Central memory CD8-positive, alpha-beta T cell (primary cell): ENCODE measurements around the gene AQP12B.

Source experiments
- ATAC-seq: fragments of 150-1000 bp; cut with Tn5 transposase; replicated peaks from 2 replicates; pipeline ENCODE4 v1.10.0; 2022; ENCODE audit warnings: mild to moderate bottlenecking, moderate FRiP score, moderate number of reproducible peaks; ENCODE audit not compliant: poor library complexity, severe bottlenecking; ENCODE audit errors: extremely low read depth
- DNase-seq, 2 donors: peaks; one replicate each; pipeline ENCODE4 v3.0.0; 2021; ENCODE audit warnings: low spot score in 2 of 2
- H3K27ac Mint-ChIP-seq: one replicate; pipeline ENCODE4 v1.8.0; 2022; ENCODE audit warnings: low read depth, mild to moderate bottlenecking, moderate library complexity, mixed read lengths
- H3K27me3 Mint-ChIP-seq: one replicate; pipeline ENCODE4 v1.8.0; 2022; ENCODE audit warnings: mixed read lengths
- H3K36me3 Mint-ChIP-seq: one replicate; pipeline ENCODE4 v1.8.0; 2022; ENCODE audit warnings: mild to moderate bottlenecking, moderate library complexity, mixed read lengths; ENCODE audit not compliant: insufficient read depth
- H3K4me1 Mint-ChIP-seq: one replicate; pipeline ENCODE4 v1.8.0; 2022; ENCODE audit warnings: mixed read lengths
- H3K4me3 Mint-ChIP-seq: one replicate; pipeline ENCODE4 v1.8.0; 2022; ENCODE audit warnings: mild to moderate bottlenecking, moderate library complexity, mixed read lengths
- H3K9me3 Mint-ChIP-seq: one replicate; pipeline ENCODE4 v1.8.0; 2022; ENCODE audit warnings: mixed read lengths

AQP12B gene

DNA sequence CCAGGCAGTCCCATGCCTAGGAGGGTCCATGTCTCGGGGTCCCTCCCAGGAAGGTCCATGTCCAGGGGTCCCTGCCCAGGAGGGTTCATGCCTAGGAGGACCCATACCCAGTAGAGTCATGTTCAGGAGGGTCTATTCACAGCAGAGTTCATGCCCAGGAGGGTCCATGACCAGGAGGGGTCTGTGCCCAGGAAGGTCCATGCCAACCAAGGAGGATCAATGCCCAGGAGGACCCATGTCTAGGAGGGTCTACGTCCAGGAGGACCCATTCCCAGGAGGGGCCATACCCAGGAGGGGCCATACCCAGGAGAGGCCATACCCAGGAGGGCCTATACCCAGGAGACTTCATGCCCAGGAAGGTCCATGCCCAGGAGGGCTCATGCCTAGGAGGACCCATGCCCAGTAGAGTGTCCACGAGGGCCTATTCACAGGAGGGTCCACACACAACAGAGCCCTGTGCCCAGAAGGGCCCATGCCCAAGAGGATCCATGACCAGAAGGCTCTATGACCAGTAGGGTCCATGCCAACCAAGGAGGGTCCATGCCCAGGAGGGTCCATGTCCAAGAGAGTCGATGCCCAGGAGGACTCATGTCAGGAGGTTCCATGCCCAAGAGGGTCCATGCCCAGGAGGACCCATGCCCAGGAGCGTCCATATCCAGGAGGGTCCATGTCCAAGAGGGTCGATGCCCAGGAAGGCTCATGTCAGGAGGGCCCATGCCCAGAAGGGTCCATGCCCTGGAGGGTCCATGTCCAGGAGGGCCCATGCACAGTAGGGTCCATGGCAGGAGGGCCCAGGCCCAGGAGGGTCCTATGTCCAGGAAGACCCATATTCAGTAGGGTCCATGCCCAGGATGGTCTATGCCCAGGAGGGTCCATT lies 47.3 kb downstream of the AQP12B start:
- Mint-ChIP-seq H3K9me3 (no peaks in the 10 kb centered on the region), H3K4me1 (no peaks in the 10 kb centered on the region), H3K4me3 (no peak overlapping the region), H3K27ac (no peak overlapping the region), H3K27me3 (no peaks in the 10 kb centered on the region), H3K36me3 (peaks cover 10% of the 10 kb centered on the region)
- ATAC-seq (no peak), DNase-seq (no peak)

DNA sequence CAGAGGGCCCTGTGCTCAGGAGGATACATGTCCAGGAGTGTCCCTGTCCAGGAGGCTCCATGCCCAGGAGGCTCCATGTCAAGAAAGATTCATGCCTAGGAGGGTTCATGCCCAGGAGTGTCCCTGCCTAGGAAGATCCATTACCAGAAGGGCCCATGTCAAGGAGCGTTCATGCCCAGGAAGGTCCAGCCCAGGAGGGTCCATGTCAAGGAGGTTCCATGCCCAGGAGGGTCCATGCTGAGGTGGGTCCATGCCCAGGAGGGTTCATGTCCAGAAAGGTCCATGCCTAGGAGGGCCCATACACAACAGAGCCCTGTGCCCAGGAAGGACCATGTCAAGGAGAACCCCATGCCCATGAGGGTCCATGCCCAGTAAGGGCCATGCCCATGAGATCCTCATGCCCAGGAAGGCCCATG lies 50.4 kb downstream of the AQP12B start:
- no peak for DNase-seq
- no peaks in the 10 kb centered on the region for H3K27me3 Mint-ChIP-seq
- H3K36me3 Mint-ChIP-seq, result peaks cover 8% of the 10 kb centered on the region
- no peak overlapping the region for H3K4me3 Mint-ChIP-seq
- no peak overlapping the region for H3K27ac Mint-ChIP-seq
- ATAC-seq, result no peak
- H3K4me1 Mint-ChIP-seq, result no peaks in the 10 kb centered on the region
- no peaks in the 10 kb centered on the region for H3K9me3 Mint-ChIP-seq

- H3K36me3 Mint-ChIP-seq, result peaks cover 7% of the 10 kb centered on the region
- H3K9me3 Mint-ChIP-seq, result no peaks in the 10 kb centered on the region
- H3K27me3 Mint-ChIP-seq, result no peaks in the 10 kb centered on the region
- no peak overlapping the region for H3K4me3 Mint-ChIP-seq
- H3K27ac Mint-ChIP-seq, result no peak overlapping the region
- peaks cover 3% of the 10 kb centered on the region for H3K4me1 Mint-ChIP-seq
- ATAC-seq (no peak), DNase-seq (no peak)
Measured at GRCh38 chr2:240631548-240632305, 51.0 kb downstream of the AQP12B start.

- Mint-ChIP-seq H3K4me1 (peaks cover 8% of the 10 kb centered on the region), H3K4me3 (no peak overlapping the region), H3K36me3 (peaks cover 5% of the 10 kb centered on the region), H3K27ac (no peak overlapping the region), H3K27me3 (no peaks in the 10 kb centered on the region), H3K9me3 (no peaks in the 10 kb centered on the region)
- no peak for DNase-seq
- no peak for ATAC-seq
Measured at GRCh38 chr2:240630771-240631547, 51.7 kb downstream of the AQP12B start.

DNA sequence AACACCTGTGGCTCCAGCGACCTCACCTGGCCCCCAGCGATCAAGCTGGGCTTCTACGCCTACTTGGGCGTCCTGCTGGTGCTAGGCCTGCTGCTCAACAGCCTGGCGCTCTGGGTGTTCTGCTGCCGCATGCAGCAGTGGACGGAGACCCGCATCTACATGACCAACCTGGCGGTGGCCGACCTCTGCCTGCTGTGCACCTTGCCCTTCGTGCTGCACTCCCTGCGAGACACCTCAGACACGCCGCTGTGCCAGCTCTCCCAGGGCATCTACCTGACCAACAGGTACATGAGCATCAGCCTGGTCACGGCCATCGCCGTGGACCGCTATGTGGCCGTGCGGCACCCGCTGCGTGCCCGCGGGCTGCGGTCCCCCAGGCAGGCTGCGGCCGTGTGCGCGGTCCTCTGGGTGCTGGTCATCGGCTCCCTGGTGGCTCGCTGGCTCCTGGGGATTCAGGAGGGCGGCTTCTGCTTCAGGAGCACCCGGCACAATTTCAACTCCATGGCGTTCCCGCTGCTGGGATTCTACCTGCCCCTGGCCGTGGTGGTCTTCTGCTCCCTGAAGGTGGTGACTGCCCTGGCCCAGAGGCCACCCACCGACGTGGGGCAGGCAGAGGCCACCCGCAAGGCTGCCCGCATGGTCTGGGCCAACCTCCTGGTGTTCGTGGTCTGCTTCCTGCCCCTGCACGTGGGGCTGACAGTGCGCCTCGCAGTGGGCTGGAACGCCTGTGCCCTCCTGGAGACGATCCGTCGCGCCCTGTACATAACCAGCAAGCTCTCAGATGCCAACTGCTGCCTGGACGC lies 52.5 kb downstream of the AQP12B start:
- peaks cover 13% of the 10 kb centered on the region for H3K4me1 Mint-ChIP-seq
- no peak overlapping the region for H3K4me3 Mint-ChIP-seq

GRCh38 chr2:240629619-240629967 lies 53.1 kb downstream of the AQP12B start:
- Mint-ChIP-seq H3K4me1 (peaks cover 19% of the 10 kb centered on the region), H3K36me3 (peaks cover 8% of the 10 kb centered on the region), H3K4me3 (no peak overlapping the region), H3K27ac (no peak overlapping the region), H3K9me3 (no peaks in the 10 kb centered on the region), H3K27me3 (no peaks in the 10 kb centered on the region)
- DNase-seq (no peak), ATAC-seq (no peak)

More for the DNA sequence above, 52.5 kb downstream of the AQP12B start:
- Mint-ChIP-seq H3K36me3 (peaks cover 7% of the 10 kb centered on the region), H3K27ac (no peak overlapping the region), H3K27me3 (no peaks in the 10 kb centered on the region), H3K9me3 (no peaks in the 10 kb centered on the region)
- DNase-seq (no peak), ATAC-seq (no peak)

DNA sequence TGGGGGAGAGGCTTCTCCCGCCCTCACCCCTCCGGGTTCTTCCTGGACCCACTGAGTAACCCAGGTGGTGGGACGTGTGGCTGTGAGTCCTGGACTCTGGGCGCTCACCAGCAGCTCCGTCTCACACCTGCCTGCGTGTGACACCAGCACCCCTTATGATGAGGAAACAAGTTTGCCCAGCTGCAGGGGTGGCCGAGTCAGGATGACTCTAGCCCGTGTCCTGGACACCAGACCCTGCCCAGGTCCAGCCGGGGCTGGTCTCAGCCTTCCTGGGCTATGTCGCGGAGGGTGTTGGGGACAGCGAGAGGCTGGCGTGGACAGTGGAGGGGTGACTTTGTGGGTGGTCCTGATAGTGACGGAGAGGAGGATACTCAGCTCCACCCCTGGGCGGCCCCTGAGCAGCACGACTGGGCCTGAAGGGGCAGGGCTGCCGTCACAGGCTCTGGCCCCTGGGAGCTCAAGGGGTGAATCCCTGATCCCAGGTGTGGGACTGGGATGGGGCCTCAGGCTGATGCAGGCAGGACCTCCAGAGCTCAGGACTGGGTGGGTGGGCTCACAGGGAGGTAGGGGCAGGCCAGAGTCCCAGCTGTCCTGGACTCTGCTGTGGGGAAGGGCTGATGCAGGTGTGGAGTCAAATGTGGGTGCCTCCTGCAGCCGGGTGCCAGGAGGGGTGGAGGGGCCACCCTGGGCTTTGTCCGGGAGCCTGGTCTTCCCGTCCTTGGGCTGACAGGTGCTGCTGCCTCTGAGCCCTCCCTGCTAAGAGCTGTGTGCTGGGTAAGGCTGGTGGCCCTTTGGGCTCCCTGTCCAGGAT lies 53.7 kb downstream of the AQP12B start:
- H3K9me3 Mint-ChIP-seq, result no peaks in the 10 kb centered on the region
- H3K4me3 Mint-ChIP-seq, result no peak overlapping the region
- peaks cover 24% of the 10 kb centered on the region for H3K4me1 Mint-ChIP-seq
- no peak for DNase-seq
- H3K27me3 Mint-ChIP-seq, result no peaks in the 10 kb centered on the region
- ATAC-seq, result no peak
- H3K36me3 Mint-ChIP-seq, result peaks cover 10% of the 10 kb centered on the region
- H3K27ac Mint-ChIP-seq, result no peak overlapping the region

DNA sequence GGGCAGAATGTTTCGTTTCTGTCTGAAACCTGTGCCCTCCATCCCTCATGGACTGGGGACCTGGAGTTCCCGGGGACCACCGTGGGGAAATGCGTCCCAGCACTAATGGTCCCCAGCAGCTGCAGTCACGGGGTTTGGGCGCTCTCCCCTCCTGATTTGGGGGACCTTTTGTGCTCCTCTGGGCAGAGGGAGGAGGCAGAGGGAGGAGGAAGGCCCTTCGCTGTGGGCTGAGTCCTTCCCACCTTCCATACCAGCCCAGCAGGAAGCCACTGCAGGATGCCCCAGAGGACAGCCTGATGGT lies 54.2 kb downstream of the AQP12B start:
- Mint-ChIP-seq H3K9me3 (no peaks in the 10 kb centered on the region), H3K4me3 (no peak overlapping the region), H3K36me3 (peaks cover 9% of the 10 kb centered on the region), H3K4me1 (peaks cover 26% of the 10 kb centered on the region), H3K27ac (peak overlapping the region; percentile 66), H3K27me3 (no peaks in the 10 kb centered on the region)
- DNase-seq (no peak), ATAC-seq (no peak)

- H3K36me3 Mint-ChIP-seq, result peaks cover 9% of the 10 kb centered on the region
- H3K4me1 Mint-ChIP-seq, result peaks cover 31% of the 10 kb centered on the region
- ATAC-seq, result no peak
- peak overlapping the region; percentile 66 for H3K27ac Mint-ChIP-seq
- H3K27me3 Mint-ChIP-seq, result no peaks in the 10 kb centered on the region
- peak overlapping the region; percentile 47 for H3K4me3 Mint-ChIP-seq
- no peaks in the 10 kb centered on the region for H3K9me3 Mint-ChIP-seq
- DNase-seq, result no peak
Measured at GRCh38 chr2:240627736-240628506, 54.8 kb downstream of the AQP12B start.

DNA sequence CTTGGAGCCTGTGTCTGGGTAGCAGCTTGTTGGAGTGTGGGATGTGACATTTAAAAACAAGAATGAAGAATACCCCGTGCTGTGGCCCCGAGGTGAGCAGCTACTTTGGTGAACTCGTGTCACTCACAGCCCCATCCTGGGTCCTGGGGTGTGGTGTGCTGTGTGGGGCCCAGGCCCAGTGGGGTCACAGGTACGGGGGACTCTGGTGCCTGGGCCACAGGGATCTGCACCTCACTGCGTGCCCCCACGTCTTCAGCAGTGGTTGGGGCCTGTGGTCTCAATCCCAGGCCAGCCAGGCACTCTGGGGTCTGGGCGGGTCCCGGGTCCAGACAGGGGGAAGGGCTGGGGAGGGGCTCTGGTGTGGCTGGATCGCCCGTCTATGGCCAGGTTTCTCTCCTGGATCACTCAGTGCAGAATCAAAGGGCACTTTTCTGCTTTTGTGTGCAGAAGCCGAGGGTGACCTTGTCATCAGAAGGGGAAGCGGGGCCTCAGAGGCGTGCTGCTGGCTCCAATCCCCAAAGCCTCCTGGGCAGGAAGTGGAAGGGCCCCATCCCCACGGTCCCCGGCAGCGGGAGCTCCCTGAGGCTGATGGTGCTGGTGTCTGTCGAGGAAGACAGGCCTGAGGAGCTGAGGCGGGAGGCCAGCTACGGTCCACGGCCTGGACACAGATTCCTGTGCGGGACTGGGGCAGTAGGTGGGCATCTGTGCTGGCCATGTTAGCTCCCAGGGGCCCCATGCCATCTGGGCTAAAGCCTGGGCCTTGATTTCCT lies 56.0 kb downstream of the AQP12B start:
- H3K4me1 Mint-ChIP-seq, result peaks cover 41% of the 10 kb centered on the region
- H3K27me3 Mint-ChIP-seq, result no peaks in the 10 kb centered on the region
- peak overlapping the region; percentile 47 for H3K4me3 Mint-ChIP-seq
- DNase-seq (no peak), ATAC-seq (no peak)
- H3K36me3 Mint-ChIP-seq, result peaks cover 7% of the 10 kb centered on the region
- no peaks in the 10 kb centered on the region for H3K9me3 Mint-ChIP-seq
- peak overlapping the region; percentile 94 for H3K27ac Mint-ChIP-seq
